Measurements from ENCODE around the gene HPN.
"Not testable (repeated sequence)": the region's sequence is repeated elsewhere in the genome, so short reads cannot be mapped to it uniquely, and the experiment has no call there.

Gene HPN

DNA sequence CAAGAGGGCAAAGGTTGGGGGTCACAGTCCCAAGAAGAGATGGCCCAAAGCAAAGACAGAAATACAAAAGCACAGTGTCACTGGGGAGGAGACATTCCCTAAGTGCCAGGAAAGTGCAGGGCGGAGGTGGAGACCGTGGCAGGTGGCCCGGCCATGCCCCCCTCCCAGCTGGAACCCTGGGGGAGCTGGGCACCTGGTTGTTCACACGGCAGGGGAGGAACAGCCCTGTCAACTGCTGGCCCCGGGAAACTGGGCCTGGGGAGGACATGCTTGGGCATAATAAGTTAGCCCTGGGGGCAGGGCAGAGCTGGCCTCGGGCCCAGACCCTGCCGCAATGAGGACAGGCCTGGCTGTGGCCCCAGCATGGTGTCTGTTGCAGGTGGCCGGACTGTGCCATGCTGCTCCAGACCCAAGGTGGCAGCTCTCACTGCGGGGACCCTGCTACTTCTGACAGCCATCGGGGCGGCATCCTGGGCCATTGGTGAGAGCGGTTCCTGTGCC, 7.4 kb downstream of the HPN start:
- H3K9ac ChIP-seq (ENCODE audit: low read depth, low read length) = no peak overlapping the region
- no peak overlapping the region for H3K4me3 ChIP-seq (ENCODE audit: low read depth, low read length)
- H3K27ac ChIP-seq (ENCODE audit: low read depth, low read length) = no peak overlapping the region
- H3K4me1 ChIP-seq (ENCODE audit: control insufficient read depth, insufficient read depth, low read length) = no peaks in the 10 kb centered on the region; the same call in 1 of the 2 replicates
- no peaks in the 10 kb centered on the region for H3K9me3 ChIP-seq (ENCODE audit: control insufficient read depth, insufficient read depth, low read length)
- no peaks in the 10 kb centered on the region for H3K27me3 ChIP-seq (ENCODE audit: control insufficient read depth, insufficient read depth, low read length)
- H3K36me3 ChIP-seq (ENCODE audit: control insufficient read depth, insufficient read depth, low read length) = peaks cover 4% of the 10 kb centered on the region

DNA sequence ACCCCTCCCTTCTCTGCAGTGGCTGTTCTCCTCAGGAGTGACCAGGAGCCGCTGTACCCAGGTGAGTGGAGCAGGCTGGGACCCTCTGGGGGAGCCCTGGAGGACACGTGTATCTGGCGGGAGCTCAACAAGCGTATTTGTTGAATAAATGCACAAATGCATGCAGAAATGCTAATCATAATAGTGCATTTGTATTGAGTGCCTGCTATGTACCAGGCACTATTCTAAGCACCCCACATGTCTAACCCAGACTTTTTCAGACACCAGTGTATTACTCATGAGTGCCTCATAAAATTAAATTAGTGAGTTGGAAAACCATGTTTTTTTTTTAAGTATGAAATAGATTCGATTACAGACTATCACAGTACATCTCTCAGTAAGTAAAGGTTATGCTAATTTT, 7.9 kb downstream of the HPN start:
- no peak overlapping the region for H3K4me3 ChIP-seq (ENCODE audit: low read depth, low read length)
- H3K27me3 ChIP-seq (ENCODE audit: control insufficient read depth, insufficient read depth, low read length) = no peaks in the 10 kb centered on the region
- no peak overlapping the region for H3K27ac ChIP-seq (ENCODE audit: low read depth, low read length)
- H3K9me3 ChIP-seq (ENCODE audit: control insufficient read depth, insufficient read depth, low read length) = no peaks in the 10 kb centered on the region
- peaks cover 4% of the 10 kb centered on the region for H3K36me3 ChIP-seq (ENCODE audit: control insufficient read depth, insufficient read depth, low read length)
- H3K9ac ChIP-seq (ENCODE audit: low read depth, low read length) = no peak overlapping the region
- H3K4me1 ChIP-seq (ENCODE audit: control insufficient read depth, insufficient read depth, low read length) = no peaks in the 10 kb centered on the region; the same call in 1 of the 2 replicates

DNA sequence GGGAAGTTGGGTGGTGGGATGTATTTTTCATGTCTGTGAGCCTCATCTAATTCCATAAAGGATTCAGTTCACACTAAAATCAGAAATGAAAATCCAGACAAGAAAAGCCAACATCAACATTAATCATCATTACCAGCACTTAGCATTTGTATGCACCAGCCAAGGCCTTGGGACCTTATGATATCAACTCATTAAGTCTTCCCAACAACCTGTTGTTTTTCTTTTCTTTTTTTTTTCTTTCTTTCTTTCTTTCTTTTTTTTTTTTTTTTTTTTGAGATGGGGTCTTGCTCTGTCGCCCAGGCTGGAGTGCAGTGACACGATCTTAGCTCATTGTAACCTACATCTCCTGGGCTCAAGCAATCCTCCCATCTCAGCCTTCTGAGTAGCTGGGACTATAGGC, 9.1 kb downstream of the HPN start:
- H3K4me3 ChIP-seq (ENCODE audit: low read depth, low read length); H3K9me3 ChIP-seq (ENCODE audit: control insufficient read depth, insufficient read depth, low read length); H3K27ac ChIP-seq (ENCODE audit: low read depth, low read length); H3K4me1 ChIP-seq (ENCODE audit: control insufficient read depth, insufficient read depth, low read length); H3K9ac ChIP-seq (ENCODE audit: low read depth, low read length); H3K27me3 ChIP-seq (ENCODE audit: control insufficient read depth, insufficient read depth, low read length); H3K36me3 ChIP-seq (ENCODE audit: control insufficient read depth, insufficient read depth, low read length): not testable (repeated sequence)

DNA sequence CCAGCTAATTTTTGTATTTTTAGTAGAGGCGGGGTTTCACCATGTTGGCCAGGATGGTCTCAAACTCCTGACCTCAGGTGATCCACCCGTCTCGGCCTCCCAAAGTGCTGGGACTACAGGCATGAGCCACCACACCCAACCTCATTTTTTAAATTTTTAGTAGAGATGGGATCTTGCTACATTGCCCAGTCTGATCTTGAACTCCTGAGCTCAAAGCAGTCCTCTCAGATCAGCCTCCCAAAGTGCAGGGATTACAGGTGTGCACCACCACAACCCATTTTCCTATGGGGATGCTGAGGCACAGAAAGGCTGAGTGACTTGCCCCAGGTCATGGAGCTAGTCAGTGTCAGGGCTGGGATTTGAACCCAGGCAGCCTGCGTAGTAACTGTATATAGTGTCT, 9.7 kb downstream of the HPN start:
- H3K36me3 ChIP-seq (ENCODE audit: control insufficient read depth, insufficient read depth, low read length); H3K4me3 ChIP-seq (ENCODE audit: low read depth, low read length); H3K4me1 ChIP-seq (ENCODE audit: control insufficient read depth, insufficient read depth, low read length); H3K27me3 ChIP-seq (ENCODE audit: control insufficient read depth, insufficient read depth, low read length); H3K9me3 ChIP-seq (ENCODE audit: control insufficient read depth, insufficient read depth, low read length); H3K27ac ChIP-seq (ENCODE audit: low read depth, low read length); H3K9ac ChIP-seq (ENCODE audit: low read depth, low read length): not testable (repeated sequence)

DNA sequence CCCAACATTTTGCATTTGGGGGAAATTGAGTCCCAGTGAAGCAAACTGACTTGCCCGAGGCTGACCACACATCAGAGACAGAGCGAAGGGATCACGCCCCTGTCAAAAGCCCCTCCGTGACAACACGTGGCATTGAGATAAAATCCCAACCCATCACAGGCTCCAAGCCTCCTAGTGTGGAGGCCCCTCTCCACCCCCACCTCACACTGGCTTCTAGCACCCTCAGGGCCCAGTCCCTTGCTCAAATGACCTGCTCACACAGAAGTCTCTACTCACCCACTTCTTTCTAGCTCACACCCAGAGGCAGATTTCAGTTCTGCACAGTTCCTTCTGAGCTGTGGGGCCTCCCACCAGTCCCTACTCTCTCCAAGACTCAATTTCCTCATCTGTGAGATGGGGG, 10.3 kb downstream of the HPN start:
- H3K9me3 ChIP-seq (ENCODE audit: control insufficient read depth, insufficient read depth, low read length) = no peaks in the 10 kb centered on the region
- no peak overlapping the region for H3K4me3 ChIP-seq (ENCODE audit: low read depth, low read length)
- H3K27me3 ChIP-seq (ENCODE audit: control insufficient read depth, insufficient read depth, low read length) = no peaks in the 10 kb centered on the region
- H3K36me3 ChIP-seq (ENCODE audit: control insufficient read depth, insufficient read depth, low read length) = peaks cover 4% of the 10 kb centered on the region
- no peak overlapping the region for H3K27ac ChIP-seq (ENCODE audit: low read depth, low read length)
- no peak overlapping the region for H3K9ac ChIP-seq (ENCODE audit: low read depth, low read length)
- H3K4me1 ChIP-seq (ENCODE audit: control insufficient read depth, insufficient read depth, low read length) = no peaks in the 10 kb centered on the region; the same call in 1 of the 2 replicates

DNA sequence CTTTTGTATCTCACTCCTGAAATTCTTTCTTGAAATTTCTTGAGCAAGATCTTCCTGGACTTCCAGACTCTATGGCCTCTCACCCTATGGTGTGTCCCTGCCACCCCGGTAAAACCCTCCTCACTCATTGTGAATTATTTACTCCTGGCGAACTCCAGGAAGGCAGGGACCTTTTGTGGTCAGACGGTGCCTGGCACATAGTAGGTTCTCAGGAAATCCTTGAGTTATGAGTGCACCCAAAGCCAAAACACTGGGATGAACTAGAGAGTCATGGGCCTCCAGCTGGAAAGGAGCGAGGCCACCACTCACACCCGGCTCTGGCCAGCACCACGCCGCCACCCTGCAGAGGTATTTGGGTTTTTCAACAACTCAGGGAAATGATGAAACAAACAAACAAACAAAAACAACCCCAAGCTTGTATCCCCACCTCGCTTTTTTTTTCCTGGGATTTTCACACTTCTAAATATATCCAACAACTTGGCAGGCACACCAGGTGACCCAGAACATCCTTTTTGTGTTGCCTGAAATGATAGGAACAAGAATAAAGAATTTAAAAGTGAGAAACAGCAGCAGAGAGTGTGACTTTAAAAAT, 11.2 kb downstream of the HPN start:
- H3K27ac ChIP-seq (ENCODE audit: low read depth, low read length) = no peak overlapping the region
- H3K36me3 ChIP-seq (ENCODE audit: control insufficient read depth, insufficient read depth, low read length) = peaks cover 4% of the 10 kb centered on the region
- H3K4me1 ChIP-seq (ENCODE audit: control insufficient read depth, insufficient read depth, low read length) = no peaks in the 10 kb centered on the region; the same call in 1 of the 2 replicates
- no peaks in the 10 kb centered on the region for H3K27me3 ChIP-seq (ENCODE audit: control insufficient read depth, insufficient read depth, low read length)
- no peaks in the 10 kb centered on the region for H3K9me3 ChIP-seq (ENCODE audit: control insufficient read depth, insufficient read depth, low read length)
- H3K4me3 ChIP-seq (ENCODE audit: low read depth, low read length) = no peak overlapping the region
- H3K9ac ChIP-seq (ENCODE audit: low read depth, low read length) = no peak overlapping the region

DNA sequence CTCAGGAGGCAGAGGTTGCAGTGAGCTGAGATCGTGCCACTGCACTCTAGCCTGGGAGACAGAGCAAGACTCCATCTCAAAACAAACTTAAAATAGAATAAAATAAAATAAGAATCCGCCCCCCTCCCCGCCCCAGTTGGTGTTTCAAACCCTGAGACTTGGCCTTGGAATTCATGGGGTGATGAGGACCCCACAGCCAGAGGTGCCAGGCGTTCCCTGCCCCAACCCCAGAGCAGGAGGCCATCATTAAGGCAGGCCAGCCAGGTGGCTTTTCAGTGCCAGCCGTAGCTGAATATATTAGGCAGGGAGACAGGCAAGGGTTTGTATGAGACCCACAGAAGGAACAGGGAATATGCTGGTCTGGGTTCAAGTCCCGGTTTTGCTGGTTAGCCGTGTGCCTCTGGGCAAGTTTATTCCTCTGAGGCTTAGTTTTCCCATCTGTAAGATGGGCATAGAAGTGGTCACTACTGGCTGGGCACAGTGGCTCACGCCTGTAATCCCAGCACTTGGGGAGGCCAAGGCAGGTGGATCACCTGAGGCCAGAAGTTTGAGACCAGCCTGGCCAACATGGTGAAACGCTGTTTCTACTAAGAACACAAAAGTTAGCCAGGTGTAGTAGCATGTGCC, 12.3 kb downstream of the HPN start:
- H3K4me3 ChIP-seq (ENCODE audit: low read depth, low read length) = no peak overlapping the region
- no peaks in the 10 kb centered on the region for H3K27me3 ChIP-seq (ENCODE audit: control insufficient read depth, insufficient read depth, low read length)
- no peaks in the 10 kb centered on the region; the same call in 1 of the 2 replicates for H3K4me1 ChIP-seq (ENCODE audit: control insufficient read depth, insufficient read depth, low read length)
- H3K36me3 ChIP-seq (ENCODE audit: control insufficient read depth, insufficient read depth, low read length) = peaks cover 4% of the 10 kb centered on the region
- H3K9ac ChIP-seq (ENCODE audit: low read depth, low read length) = no peak overlapping the region
- H3K27ac ChIP-seq (ENCODE audit: low read depth, low read length) = no peak overlapping the region
- no peaks in the 10 kb centered on the region for H3K9me3 ChIP-seq (ENCODE audit: control insufficient read depth, insufficient read depth, low read length)

DNA sequence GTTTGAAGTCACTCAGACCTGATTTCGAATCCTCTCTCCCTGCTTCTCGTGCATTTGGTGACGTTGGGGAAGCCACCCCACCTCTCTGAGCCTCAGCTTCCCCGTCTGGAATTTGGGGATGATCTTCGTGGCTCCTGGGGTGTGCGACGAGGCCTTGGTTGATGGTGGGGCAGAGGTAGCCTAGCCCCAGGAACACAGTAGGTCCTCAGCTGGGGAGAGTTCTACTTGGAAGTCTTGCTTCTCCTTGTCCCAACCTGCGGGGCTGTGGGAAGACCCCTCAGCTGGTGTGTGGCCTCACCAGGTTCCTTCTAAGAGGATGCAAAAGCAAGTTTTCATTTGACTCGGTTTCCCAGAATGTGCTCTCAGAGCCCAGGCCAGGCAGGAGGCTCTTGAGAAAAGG, 13.1 kb downstream of the HPN start:
- Histone ChIP-seq H3K4me3 (ENCODE audit: low read depth, low read length) (no peak overlapping the region), H3K27me3 (ENCODE audit: control insufficient read depth, insufficient read depth, low read length) (no peaks in the 10 kb centered on the region)

DNA sequence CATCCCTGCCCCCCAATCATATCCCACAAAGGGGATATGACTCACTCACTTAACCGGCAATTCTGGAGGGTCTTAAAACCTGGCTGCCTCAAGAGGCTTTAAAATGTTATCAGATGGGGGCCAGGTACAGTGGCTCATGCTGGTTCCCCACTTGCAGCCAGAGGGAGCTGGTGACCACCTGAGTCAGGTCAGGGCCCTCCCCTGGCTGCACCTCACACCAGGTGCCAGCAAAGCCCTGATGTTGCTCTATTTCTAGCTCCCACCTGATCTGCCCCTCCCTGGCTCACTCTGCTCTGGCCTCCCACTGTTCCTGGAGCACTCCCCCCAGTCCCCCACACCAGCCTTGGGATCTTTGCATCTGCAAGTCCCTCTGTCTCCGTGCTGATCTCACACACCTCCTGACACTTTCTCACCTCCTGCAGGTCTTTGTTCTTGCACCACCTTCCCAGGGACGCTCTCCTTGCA, 14.2 kb downstream of the HPN start:
- Histone ChIP-seq H3K36me3 (ENCODE audit: control insufficient read depth, insufficient read depth, low read length) (no peaks in the 10 kb centered on the region), H3K9me3 (ENCODE audit: control insufficient read depth, insufficient read depth, low read length) (no peaks in the 10 kb centered on the region), H3K27ac (ENCODE audit: low read depth, low read length) (no peak overlapping the region), H3K9ac (ENCODE audit: low read depth, low read length) (no peak overlapping the region), H3K4me1 (ENCODE audit: control insufficient read depth, insufficient read depth, low read length) (no peaks in the 10 kb centered on the region; the same call in 1 of the 2 replicates), H3K4me3 (ENCODE audit: low read depth, low read length) (no peak overlapping the region), H3K27me3 (ENCODE audit: control insufficient read depth, insufficient read depth, low read length) (no peaks in the 10 kb centered on the region)

More for the DNA sequence above, 13.1 kb downstream of the HPN start:
- H3K9ac ChIP-seq (ENCODE audit: low read depth, low read length) = no peak overlapping the region
- peaks cover 4% of the 10 kb centered on the region for H3K36me3 ChIP-seq (ENCODE audit: control insufficient read depth, insufficient read depth, low read length)
- H3K27ac ChIP-seq (ENCODE audit: low read depth, low read length) = no peak overlapping the region
- H3K4me1 ChIP-seq (ENCODE audit: control insufficient read depth, insufficient read depth, low read length) = no peaks in the 10 kb centered on the region; the same call in 1 of the 2 replicates
- no peaks in the 10 kb centered on the region for H3K9me3 ChIP-seq (ENCODE audit: control insufficient read depth, insufficient read depth, low read length)

DNA sequence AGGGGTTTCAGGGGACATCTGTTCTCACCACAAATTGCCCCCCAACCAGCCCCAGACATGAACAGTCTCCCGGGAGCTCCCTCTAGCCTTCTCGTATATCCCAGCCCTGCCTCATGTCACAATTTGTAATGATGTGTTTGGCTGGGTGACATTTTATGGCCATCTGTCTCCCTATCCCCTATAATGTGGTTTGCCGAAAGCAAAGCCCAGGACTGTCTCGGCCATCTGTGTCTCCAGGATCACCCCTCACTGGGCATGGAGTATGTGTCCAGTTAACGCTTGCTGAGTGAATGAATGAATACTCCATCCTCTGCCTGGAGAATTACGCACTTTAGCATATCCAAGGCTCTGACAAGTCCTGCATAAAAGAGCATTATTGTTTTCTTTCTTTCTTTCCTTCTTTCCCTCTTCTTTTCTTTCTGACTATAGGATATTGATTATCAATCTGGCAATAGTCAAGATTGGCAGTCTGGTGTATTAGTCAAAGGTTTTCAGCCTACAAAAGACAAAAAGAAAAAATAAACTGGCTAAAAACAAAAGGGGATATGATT, 15.1 kb downstream of the HPN start:
- no peak overlapping the region for H3K27ac ChIP-seq (ENCODE audit: low read depth, low read length)
- H3K9ac ChIP-seq (ENCODE audit: low read depth, low read length) = no peak overlapping the region
- no peaks in the 10 kb centered on the region for H3K36me3 ChIP-seq (ENCODE audit: control insufficient read depth, insufficient read depth, low read length)
- no peak overlapping the region for H3K4me3 ChIP-seq (ENCODE audit: low read depth, low read length)
- H3K27me3 ChIP-seq (ENCODE audit: control insufficient read depth, insufficient read depth, low read length) = no peaks in the 10 kb centered on the region
- no peaks in the 10 kb centered on the region for H3K9me3 ChIP-seq (ENCODE audit: control insufficient read depth, insufficient read depth, low read length)
- no peaks in the 10 kb centered on the region; the same call in 1 of the 2 replicates for H3K4me1 ChIP-seq (ENCODE audit: control insufficient read depth, insufficient read depth, low read length)

DNA sequence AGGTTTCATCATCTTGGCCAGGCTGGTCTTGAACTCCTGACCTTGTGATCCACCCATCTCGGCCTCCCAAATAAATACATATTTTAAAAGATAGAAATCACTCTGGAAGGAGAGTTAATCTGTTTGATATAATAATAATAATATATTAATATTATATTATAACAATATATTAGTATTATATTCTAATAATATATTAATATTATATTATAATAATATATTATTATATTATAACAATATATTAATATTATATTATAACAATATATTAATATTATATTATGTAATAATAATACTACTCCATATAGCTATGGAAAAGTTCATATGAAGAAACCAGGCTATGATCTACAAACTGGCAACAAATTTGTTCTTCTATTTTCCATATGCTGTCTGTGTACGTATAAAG, 16.8 kb downstream of the HPN start:
- Histone ChIP-seq H3K9me3 (ENCODE audit: control insufficient read depth, insufficient read depth, low read length) (no peaks in the 10 kb centered on the region), H3K27me3 (ENCODE audit: control insufficient read depth, insufficient read depth, low read length) (no peaks in the 10 kb centered on the region), H3K4me3 (ENCODE audit: low read depth, low read length) (no peak overlapping the region)

More for the DNA sequence above, 16.8 kb downstream of the HPN start:
- H3K27ac ChIP-seq (ENCODE audit: low read depth, low read length) = no peak overlapping the region
- no peaks in the 10 kb centered on the region; the same call in 1 of the 2 replicates for H3K4me1 ChIP-seq (ENCODE audit: control insufficient read depth, insufficient read depth, low read length)
- H3K36me3 ChIP-seq (ENCODE audit: control insufficient read depth, insufficient read depth, low read length) = no peaks in the 10 kb centered on the region
- no peak overlapping the region for H3K9ac ChIP-seq (ENCODE audit: low read depth, low read length)
